Upper lobe of left lung (tissue), 6 donors: ENCODE results near the gene ELOF1. TPM values are rescaled to one million over a fixed set of nuclear protein-coding genes. Genes with fewer than 3 reads are reported as not detected.

Source experiments
- ATAC-seq, 2 donors: fragments of 200-7000 bp; cut with Tn5 transposase; one replicate each; pipeline ENCODE4 v1.9.1; 2022; ENCODE audit warnings: mild to moderate bottlenecking in 2 of 2, moderate library complexity in 2 of 2; ENCODE audit not compliant: low FRiP score in 2 of 2
- DNase-seq, 2 donors: peaks; one replicate each; pipeline ENCODE4 v3.0.0-alpha.2; 2019 to 2020
- H3K27ac ChIP-seq, 4 donors: fragments of 200-600 bp; sonication (generic); one replicate each; pipeline ENCODE4 v1.5.1; 2016 to 2019
- H3K27me3 ChIP-seq, 4 donors: fragments of 200-600 bp; sonication (generic); one replicate each; pipeline ENCODE4 v1.5.1; 2017 to 2019
- H3K36me3 ChIP-seq, 4 donors: fragments of 200-600 bp; sonication (generic); one replicate each; pipeline ENCODE4 v1.5.1; 2016 to 2019
- H3K4me1 ChIP-seq, 4 donors: fragments of 200-600 bp; sonication (generic); one replicate each; pipeline ENCODE4 v1.5.1; 2018 to 2019
- H3K4me3 ChIP-seq, 4 donors: fragments of 200-600 bp; sonication (generic); one replicate each; pipeline ENCODE4 v1.5.1; 2017 to 2019; ENCODE audit warnings: mild to moderate bottlenecking in 2 of 4, moderate library complexity in 1 of 4
- H3K9me3 ChIP-seq, 4 donors: fragments of 200-600 bp; sonication (generic); one replicate each; pipeline ENCODE4 v1.5.1; 2018 to 2019
- EP300 ChIP-seq, 4 donors: sonication (generic); formaldehyde crosslinking; IDR thresholded peaks; one replicate each; pipeline ENCODE4 v1.5.1; 2017; ENCODE audit warnings: antibody characterized with exemption in 4 of 4, control low read depth in 2 of 4
- POLR2A ChIP-seq, 4 donors: fragments of 450-650 bp; IDR thresholded peaks; one replicate each; pipeline ENCODE4 v1.5.1; 2016 to 2017; ENCODE audit warnings: antibody characterized with exemption in 4 of 4, mild to moderate bottlenecking in 2 of 4
- POLR2AphosphoS5 ChIP-seq, 2 donors: sonication (generic); formaldehyde crosslinking; IDR thresholded peaks; one replicate each; pipeline ENCODE4 v1.5.1; 2017; ENCODE audit warnings: antibody characterized with exemption in 2 of 2
- WGBS, 2 donors: methylation state at CpG; one replicate each; pipeline ENCODE4 v1.1.5; 2017 to 2018; 5-methylcytosine and 5-hydroxymethylcytosine counted together
- total RNA-seq, 6 donors: library from RNA; depleted of rRNA in 4 of 6; stranded (reverse); fragments of >200 nt in 4 of 6; gene quantifications; one replicate each; pipeline versions ENCODE4 v1.1.0 to v1.2.1, GENCODE V29; 2016 to 2021
- TF ChIP-seq, protein P1 (sequence below), 6 experiments: fragments of 450-650 bp in 4 of 6; fragments of 200-600 bp in 2 of 6; sonication (generic) in 2 of 6; IDR thresholded peaks; one replicate each; pipeline ENCODE4 v1.5.1; 2016 to 2019; ENCODE audit warnings: antibody characterized with exemption in 6 of 6
- donor health status: DM: no; HTN: no; CAD: no; lungs with moderate emphysema.
- donor health status: DM: no; HTN: yes; CAD: no; lungs with severe emphysema.

ELOF1 gene
- total RNA-seq, 6 donors from 2014 or later = 21.0 to 58.3 (median 42.9) TPM

DNA sequence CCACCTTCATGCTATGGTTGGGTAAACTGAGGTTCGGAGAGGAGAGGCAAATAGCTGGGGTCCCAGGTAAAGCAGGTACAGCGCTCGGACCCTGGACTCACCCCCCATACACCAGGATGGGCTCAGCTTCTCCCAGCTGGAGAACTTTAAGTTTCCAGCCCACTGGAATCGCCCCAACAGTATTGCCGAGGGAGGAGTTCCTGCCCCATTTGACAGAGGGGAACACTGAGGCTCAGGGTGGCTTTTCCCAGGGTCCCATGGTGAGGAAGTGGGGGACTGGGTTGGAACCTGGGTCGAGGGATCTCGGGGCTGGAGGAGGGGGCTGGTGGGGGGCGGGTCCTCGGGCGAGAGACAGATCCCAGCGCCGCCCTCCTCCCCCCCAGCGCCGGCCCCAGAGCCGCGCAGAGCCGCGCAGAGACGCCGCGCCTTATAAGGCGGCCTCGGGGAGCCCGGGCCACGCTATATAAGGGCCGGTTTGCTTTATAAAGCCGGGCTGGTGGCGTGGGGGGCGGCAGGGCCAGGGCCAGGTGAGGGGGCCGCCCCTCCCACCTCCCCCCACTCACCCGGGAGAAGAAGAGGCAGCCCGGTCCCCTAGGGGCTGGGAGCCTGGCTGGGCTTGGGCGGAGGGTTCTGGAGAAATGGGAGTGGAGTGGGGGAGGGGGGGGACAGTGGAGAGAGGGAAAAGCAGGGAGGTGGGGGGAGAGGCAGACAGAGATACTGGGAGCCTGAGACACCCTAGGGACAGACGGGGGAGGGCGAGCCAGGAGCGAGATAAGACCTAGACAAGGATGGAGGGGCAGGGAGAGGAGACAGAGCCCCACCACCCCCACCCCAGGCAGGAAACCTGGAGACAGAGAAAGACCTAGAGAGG, 19.3 kb downstream of the ELOF1 start:
- DNase-seq = peak in 1 of 2 donors; percentile 78
- no peak for ATAC-seq

DNA sequence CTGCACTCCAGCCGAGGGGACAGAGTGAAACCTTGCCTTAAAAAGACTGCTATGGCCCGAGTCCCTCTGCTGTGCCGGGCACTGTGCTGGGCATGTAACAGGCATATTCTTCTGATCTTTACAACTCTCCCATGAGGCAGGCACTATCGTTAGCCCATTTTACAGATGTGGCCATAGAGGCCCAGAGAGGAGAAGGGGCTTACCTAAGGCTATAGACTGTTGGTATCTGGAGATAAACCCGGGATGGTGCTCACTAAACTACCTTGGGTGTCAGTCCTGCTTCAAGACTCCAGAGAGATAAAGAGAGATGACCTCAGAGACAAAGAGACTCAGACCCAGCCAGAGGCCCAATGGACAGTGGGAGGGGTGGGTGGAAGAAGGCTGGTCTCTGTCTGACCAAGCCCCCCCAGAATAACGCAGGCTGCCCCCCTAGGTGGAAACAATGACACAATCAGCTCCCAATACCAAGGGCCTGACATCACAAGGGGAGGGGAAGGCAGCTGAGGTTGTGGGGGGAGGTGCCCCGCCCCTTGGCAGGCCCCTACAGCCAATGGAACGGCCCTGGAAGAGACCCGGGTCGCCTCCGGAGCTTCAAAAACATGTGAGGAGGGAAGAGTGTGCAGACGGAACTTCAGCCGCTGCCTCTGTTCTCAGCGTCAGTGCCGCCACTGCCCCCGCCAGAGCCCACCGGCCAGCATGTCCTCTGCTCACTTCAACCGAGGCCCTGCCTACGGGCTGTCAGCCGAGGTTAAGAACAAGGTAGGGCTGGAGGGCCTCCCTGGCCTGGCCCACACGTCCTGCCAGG, 20.6 kb downstream of the ELOF1 start, which contains the start of gene CNN1:
TSS of gene CNN1 (plus strand) at position 620 of the 805 bp plus-strand sequence. CDS start at position 697, 77 bp downstream.
- no peaks in the 10 kb centered on the region for H3K36me3 ChIP-seq
- peak within 1 kb of the TSS in 3 of 4 donors; percentile 20 to 40 (median 23) for H3K4me3 ChIP-seq
- DNase-seq = peak in 1 of 2 donors; percentile 71
- peak within 1 kb of the TSS; percentile 6 to 77 (median 54) for H3K27ac ChIP-seq
- peaks cover 10 to 16% (median 16%) of the 10 kb centered on the region in 4 donors for H3K4me1 ChIP-seq
- peaks cover 0 to 13% (median 9%) of the 10 kb centered on the region in 4 donors for H3K27me3 ChIP-seq
- WGBS, 2 donors = 32 to 56% methylated on average over 6 to 20 of the region's 21 CpGs
- ATAC-seq = peak; percentile 7 to 86
- TF ChIP-seq, protein P1, sequence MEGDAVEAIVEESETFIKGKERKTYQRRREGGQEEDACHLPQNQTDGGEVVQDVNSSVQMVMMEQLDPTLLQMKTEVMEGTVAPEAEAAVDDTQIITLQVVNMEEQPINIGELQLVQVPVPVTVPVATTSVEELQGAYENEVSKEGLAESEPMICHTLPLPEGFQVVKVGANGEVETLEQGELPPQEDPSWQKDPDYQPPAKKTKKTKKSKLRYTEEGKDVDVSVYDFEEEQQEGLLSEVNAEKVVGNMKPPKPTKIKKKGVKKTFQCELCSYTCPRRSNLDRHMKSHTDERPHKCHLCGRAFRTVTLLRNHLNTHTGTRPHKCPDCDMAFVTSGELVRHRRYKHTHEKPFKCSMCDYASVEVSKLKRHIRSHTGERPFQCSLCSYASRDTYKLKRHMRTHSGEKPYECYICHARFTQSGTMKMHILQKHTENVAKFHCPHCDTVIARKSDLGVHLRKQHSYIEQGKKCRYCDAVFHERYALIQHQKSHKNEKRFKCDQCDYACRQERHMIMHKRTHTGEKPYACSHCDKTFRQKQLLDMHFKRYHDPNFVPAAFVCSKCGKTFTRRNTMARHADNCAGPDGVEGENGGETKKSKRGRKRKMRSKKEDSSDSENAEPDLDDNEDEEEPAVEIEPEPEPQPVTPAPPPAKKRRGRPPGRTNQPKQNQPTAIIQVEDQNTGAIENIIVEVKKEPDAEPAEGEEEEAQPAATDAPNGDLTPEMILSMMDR (IDR thresholded peaks at IDR 0.05) = no peak
- TF ChIP-seq POLR2A (IDR thresholded peaks at IDR 0.05) = no peak
- TF ChIP-seq EP300 (IDR thresholded peaks at IDR 0.05) = no peak
- no peak for TF ChIP-seq POLR2AphosphoS5 (IDR thresholded peaks at IDR 0.05)
- no peaks in the 10 kb centered on the region for H3K9me3 ChIP-seq

More for the DNA sequence above, 19.3 kb downstream of the ELOF1 start:
- peaks cover 10 to 16% (median 16%) of the 10 kb centered on the region in 4 donors for H3K4me1 ChIP-seq
- no peak for TF ChIP-seq POLR2AphosphoS5 (IDR thresholded peaks at IDR 0.05)
- no peaks in the 10 kb centered on the region for H3K9me3 ChIP-seq
- H3K4me3 ChIP-seq = peak overlapping the region in 3 of 4 donors; percentile 20 to 40 (median 23)
- H3K36me3 ChIP-seq = no peaks in the 10 kb centered on the region
- H3K27ac ChIP-seq = peak overlapping the region; percentile 6 to 77 (median 54)
- 24 to 25% methylated on average over 17 to 18 of the region's 36 CpGs for WGBS, 2 donors
- peaks cover 0 to 13% (median 9%) of the 10 kb centered on the region in 4 donors for H3K27me3 ChIP-seq

GRCh38 chr19:11535792-11536595, 23.0 kb downstream of the ELOF1 start:
- WGBS, 2 donors = 17 to 18% methylated on average over 40 to 48 of the region's 54 CpGs
- H3K9me3 ChIP-seq = no peaks in the 10 kb centered on the region
- ATAC-seq (peak; percentile 83 to 89), DNase-seq (peak; percentile 93 to 99)
- H3K27me3 ChIP-seq = peaks cover 0 to 13% (median 9%) of the 10 kb centered on the region in 4 donors
- H3K36me3 ChIP-seq = no peaks in the 10 kb centered on the region
- peaks cover 10 to 16% (median 16%) of the 10 kb centered on the region in 4 donors for H3K4me1 ChIP-seq
- TF ChIP-seq, protein P1 (IDR thresholded peaks at IDR 0.05) = peak; percentile 87 to 96 (median 94)
- TF ChIP-seq POLR2A (IDR thresholded peaks at IDR 0.05) = peak in 2 of 4 donors; percentile 18 to 52
- TF ChIP-seq POLR2AphosphoS5 (IDR thresholded peaks at IDR 0.05) = no peak
- H3K4me3 ChIP-seq = peak overlapping the region in 3 of 4 donors; percentile 23 to 44 (median 42)
- peak overlapping the region; percentile 21 to 84 (median 74) for H3K27ac ChIP-seq

GRCh38 chr19:11534948-11535347, 24.1 kb downstream of the ELOF1 start:
- Histone ChIP-seq H3K36me3 (no peaks in the 10 kb centered on the region), H3K27me3 (peaks cover 0 to 12% (median 7%) of the 10 kb centered on the region in 4 donors), H3K4me3 (no peak overlapping the region), H3K4me1 (peaks cover 10 to 18% (median 15%) of the 10 kb centered on the region in 4 donors), H3K27ac (peak overlapping the region in 1 of 4 donors; percentile 84), H3K9me3 (no peaks in the 10 kb centered on the region)
- no peak for ATAC-seq
- no peak for DNase-seq
- 68 to 73% methylated on average over 5 of the region's 5 CpGs for WGBS, 2 donors
- TF ChIP-seq POLR2AphosphoS5 (IDR thresholded peaks at IDR 0.05) (no peak), POLR2A (IDR thresholded peaks at IDR 0.05) (no peak), EP300 (IDR thresholded peaks at IDR 0.05) (no peak)
- TF ChIP-seq, protein P1 (IDR thresholded peaks at IDR 0.05) = no peak
